GM18873 (cell line): ENCODE results near the gene GFOD1.
A peak's percentile ranks its signal among the peaks of the same experiment; 100 is the strongest.
"Not testable (repeated sequence)": the region's sequence is repeated elsewhere in the genome, so short reads cannot be mapped to it uniquely, and the experiment has no call there.

Experiments
- ATAC-seq: cut with Tn5 transposase; IDR thresholded peaks from one replicate; pipeline ENCODE4 v1.9.1; 2021; ENCODE audit warnings: mild to moderate bottlenecking, moderate library complexity, moderate number of reproducible peaks; ENCODE audit not compliant: unreplicated experiment, low FRiP score

Gene GFOD1

DNA sequence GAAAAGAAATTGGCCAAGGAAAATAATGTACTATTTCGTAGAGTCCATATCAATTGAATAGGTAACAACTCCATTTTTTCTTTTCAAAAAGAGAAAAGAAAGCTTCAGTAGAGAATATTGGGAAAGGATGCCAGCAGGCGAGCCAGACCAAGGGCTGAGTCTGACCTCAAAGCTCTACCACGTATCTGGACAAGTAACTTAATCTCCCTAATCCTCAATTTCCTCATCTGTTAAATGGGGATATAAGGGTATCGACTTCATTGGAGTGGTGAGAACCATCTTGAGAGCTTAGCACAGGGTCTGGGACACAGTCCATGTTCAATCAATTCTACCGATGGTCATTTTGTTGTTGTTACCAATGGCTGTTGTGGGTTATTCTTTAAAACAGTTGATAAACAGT lies 95.9 kb downstream of the GFOD1 start:
- no peak for ATAC-seq

DNA sequence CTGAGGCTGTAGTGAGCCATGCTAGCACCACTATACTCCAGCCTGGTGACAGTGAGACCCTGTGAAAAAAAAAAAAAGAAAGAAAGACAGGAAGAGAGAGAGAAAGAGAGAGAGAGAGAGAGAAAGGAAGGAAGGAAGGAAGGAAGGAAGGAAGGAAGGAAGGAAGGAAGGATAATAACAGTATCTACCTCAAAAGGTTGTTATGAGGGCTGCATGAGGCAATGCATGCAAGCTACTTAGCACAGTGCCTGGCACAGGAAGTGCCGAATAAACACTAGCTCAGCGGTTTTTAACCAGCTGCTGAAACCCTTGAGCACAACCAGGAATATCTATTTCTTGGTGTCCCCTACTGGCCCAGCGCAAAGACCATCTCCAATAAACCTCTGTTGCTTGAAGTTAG lies 96.7 kb downstream of the GFOD1 start:
- ATAC-seq: no peak

DNA sequence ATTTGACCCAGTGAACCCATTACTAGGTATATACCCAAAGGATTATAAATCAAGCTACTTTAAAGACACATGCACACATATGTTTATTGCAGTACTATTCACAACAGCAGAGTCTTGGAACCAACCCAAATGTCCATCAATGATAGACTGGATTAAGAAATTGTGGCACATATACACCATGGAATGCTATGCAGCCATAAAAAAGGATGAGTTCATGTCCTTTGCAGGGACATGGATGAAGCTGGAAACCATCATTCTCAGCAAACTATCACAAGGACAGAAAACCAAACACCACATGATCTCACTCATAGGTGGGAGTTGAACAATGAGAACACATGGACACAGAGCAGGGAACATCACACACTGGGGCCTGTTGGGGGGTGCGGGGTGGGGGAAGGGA lies 98.2 kb downstream of the GFOD1 start:
- ATAC-seq: not testable (repeated sequence)

DNA sequence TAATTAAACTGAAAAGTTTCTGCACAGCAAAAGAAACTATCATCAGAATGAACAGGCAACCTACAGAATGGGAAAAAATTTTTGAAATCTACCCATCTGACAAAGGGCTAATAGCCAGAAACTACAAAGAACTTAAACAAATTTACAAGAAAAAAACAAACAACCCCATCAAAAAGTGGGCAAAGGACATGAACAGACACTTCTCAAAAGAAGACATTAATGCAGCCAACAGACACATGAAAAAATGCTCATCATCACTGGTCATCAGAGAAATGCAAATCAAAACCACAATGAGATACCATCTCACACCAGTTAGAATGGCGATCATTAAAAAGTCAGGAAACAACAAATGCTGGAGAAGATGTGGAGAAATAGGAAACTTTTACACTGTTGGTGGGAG lies 98.6 kb downstream of the GFOD1 start:
- not testable (repeated sequence) for ATAC-seq

DNA sequence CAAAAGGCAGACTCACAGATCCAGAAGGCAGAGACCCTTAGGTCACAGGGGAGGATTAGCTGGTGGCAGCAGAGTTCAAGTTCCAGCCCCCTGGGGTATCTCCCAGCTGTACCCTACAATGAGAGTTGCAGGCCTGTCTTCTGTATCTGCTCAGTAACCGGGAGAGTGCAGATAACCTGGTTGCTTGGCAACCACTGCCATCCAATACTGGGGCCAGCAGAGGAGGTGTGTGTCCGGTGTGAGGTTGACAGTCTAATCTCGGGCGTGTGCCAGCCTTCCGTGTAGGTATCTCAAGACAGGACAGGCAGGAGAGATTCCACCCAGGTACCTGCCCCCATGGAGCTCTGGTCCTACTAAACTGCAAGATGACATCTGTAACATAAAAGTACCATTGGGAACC lies 102.4 kb downstream of the GFOD1 start:
- ATAC-seq: no peak

DNA sequence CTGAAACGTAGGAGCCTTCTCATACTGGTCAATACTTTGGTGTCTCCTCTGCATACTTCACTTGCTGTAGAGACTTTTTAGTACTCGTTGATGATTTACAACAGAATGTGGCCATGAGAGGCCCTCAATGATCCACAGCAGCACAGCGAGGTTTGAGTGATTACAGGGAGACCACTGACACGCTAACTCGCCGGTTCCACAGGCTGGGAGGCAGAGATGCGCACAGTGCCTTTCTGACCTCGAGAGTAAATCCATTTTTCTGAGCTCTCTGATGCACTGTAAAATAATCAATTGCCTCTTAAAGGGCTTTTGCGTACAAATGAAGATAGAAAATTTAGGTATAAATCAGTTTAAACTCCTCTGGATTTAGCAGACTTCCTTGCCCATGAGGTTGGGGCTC lies 102.9 kb downstream of the GFOD1 start:
- ATAC-seq: no peak

DNA sequence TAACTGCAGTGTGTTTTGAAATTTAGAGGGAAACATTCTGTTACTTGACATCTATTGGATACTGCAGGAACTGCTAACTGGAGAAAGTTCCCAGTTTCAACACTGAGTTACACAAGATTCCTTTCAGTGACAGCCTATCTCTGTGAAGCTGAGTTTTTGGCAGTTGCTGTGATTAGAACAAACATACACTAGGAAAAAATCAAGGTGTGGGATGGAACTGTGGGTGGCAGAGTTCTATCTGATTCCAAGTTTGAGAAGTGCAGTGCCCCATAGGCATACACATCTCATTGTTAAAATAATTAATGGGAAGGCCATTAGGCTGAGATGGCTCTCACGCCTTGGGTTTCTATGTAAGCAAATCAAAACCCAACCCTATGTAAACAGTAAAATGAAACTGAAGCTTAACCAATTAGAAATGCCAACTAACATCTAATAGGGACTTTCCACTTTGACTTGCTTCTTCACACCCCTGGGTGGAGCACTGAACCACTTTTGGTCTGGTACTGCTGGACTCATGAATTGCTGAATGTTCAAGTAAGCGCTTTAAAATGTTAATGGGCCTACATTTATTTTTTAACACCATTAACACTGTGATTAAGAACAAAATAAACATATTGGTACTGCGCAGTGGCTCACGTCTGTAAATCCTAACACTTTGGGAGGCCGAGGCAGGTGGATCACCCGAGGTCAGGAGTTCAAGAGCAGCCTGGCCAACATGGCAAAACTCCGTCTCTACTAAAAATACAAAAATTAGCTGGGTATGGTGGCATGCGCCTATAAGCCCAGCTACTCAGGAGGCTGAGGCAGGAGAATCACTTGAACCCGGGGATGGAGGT lies 103.9 kb downstream of the GFOD1 start:
- ATAC-seq: peak; percentile 98

DNA sequence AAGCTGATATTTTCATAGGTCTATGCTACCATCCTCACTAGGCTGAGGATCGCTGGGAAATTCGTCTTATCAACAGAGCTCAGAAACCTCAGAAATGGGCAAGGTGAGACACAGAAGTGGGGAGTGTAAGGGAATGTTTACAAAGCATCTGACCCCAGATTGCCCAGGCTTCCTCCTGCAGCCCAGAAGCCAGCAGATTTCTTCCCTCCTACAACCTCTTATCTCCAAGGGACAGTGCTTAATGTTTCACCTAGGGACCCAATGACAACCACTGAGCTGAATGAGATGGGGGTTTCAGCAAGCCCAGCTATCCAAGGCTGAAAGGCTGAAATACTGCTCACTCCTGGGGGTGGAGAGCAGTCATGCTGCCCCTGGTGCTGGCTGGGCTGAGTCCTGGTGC lies 106.6 kb downstream of the GFOD1 start:
- no peak for ATAC-seq

DNA sequence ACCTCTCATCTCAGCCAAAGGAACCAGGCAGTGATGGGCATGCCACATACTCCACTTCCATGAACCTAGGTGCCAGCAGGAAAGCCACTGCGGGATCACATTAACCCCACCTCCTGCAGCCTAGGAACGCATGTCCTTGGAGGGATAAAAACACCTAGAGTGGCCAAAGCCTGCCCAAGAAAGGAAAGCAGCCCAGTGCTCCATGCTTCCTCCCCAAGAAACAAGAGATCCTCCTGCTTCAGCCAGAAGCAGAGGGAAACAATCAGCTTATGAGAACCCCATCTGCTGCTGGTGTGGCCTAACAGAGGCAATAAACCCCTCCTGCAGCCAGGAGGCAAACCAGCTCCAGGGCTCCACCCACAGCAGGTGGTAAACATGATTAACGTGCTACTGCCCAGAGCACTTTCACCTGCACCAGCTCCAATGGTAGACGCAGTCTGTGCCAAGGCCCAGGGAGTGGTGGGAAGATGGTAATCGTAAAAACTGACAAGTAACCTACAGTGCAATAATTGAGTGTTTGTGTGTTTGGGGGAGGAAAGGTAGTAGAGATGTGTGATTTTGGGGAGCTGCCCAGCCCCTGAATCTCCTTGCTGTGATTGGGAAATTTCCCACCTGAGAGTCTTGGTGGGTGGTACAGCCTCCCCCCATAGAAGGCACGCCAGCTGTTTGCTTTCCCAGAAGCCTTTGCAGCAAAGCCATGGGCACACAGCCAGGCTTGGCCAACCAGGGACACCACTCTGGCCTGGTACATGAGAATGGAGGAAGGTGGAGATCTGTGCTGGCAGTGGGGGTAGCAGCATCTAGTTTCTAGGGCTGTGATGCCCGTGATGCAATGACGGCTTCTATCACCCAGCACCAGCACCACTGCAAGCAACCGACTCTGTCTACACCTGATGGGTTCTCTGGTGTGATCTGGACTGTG lies 108.5 kb downstream of the GFOD1 start:
- ATAC-seq: no peak

DNA sequence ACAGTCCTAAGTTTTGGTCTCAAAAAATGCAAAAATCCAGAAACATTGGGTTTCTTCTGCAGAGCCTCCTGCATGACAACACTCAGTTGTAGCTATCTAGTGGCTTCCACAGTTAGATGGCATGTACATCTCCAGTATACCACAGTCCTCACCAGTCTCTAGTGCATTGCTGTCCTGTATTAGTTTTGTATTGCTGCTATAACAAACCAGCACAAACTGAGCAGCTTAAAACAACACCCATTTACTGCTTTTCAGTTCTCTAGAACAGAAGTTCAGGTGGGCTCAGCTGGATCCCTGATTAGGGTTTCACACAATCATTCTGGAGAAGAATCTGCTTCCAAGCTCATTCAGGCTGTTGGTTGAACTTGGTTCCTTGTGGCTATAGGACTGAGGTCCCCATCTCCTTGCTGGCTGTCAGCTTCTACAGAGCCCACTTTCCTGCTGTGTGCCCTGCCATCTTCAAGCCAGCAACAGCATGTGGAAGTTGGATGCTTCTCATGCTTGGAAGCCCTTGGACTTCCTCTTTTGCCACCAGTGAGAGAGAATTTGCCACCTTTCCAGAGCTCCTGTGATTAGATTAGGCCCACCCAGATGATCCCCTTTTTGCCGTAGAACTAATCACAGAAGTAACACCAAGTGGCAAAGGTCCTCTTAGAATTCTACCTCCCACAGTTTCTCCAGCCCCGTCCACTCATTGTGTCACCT lies 110.2 kb downstream of the GFOD1 start:
- no peak for ATAC-seq

DNA sequence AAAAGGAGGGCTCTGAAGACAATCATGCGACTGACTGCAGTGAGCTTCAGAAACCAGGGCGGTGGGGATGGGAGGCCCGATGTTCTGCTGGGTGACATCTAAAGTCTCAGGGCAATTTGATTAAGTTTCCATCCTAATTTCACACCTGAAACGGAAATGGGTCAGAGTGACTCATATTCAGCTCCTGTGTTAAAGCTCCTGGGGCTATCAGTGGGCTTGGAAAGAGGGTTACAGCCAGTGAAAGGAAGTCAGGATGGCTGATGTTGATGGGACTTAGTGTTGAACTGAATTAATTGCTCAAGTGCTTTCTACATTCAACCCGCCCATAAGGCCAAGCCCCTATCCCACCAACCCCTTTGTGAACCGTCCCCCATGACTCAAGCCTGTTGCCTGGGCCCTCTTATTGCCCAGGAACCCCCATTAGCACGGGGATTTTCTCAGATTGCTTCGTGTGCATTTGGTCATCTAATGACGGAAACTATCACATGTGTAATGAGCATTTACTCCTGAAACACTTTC lies 112.0 kb downstream of the GFOD1 start:
- no peak for ATAC-seq

DNA sequence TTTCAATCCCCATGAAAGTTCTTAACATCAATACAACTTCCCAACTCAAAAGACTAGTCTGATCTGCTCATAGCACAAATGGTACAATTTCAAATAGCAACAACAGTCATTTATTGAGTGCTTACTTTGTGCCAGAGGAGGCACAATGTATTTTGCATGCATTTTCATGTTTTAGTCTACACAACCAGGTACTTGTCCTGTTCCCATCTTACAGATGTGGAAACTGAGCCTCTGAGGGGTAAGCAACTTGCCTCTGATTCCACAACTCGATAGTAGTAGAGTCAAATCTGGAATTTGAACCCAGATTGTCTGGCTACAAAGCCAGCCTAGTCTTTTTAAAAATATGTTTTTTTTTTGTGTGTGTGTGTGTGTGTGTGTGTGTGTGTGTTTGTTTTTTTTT lies 113.5 kb downstream of the GFOD1 start:
- ATAC-seq: no peak

DNA sequence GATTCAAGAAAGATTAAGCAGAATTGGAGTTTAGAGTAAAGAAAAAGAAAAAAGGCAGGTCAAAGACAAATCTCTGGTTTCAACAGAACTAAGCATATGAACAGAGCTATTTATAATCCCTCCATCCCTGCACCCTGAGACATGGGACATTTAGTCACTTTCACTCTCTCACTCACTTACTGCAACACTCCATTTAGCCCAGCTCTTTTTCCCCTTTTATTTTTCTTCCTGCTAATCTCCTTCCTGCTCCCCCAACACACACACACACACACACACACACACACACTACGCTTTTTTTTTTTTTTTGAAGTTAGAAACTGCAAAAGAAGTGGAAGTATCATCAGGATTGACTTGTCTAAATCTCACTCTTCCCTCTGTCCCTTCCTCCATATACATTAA lies 113.9 kb downstream of the GFOD1 start:
- ATAC-seq: no peak

DNA sequence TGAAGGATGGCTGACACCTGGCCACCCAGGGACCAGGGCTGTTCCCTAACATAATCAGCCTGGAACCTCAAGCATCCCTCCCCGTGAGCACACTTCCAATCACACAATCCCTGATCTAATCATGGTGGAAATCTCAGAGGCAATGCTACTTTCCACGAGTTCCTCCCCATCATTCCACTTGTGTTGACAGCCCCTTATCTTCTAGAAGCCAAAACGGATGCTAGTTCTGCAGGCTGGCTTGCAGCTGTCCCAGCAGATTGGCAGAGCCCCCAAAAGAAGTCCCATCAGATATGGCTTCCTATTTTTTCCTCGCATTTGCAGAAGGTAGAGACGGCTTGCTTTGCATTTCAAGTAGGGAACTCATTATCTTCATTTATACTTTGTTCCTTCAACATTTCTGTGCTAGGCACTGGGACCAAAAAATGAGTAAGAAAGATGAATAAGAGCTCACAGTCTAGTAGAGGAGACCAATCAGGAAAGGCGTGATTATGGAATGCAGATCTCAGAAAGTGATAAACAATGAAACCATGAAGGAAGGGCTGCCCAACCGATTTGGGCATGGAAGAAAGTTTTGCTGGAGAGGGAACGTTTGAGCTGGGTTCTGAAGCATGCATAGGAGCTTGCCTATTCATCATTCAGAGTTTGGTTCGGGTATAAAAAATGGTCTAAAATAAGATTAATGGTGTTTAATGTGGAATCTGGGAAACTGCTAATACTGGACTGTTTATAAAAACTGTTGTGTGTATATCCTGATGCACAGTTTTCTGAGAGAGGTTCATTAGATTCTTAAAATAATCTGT lies 114.5 kb downstream of the GFOD1 start:
- no peak for ATAC-seq

DNA sequence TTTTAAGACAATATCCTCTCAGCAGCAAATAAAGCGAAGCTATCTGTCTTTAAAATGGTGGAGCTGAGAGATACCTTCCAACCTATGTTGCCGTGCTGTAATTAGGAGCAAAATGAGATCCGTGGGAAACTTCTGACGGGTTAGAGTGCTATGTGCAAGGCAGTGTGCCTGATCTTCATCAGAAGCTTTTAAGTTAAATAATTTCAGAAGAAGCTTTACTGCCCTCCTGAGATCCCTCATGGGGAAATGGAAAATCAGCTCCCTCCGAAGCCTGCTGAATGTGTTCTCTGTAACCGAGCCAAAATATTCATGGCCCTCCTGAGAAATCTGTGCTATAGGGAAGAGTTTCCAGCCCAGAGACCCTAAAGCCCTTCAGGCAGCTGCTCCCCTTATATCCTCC lies 115.3 kb downstream of the GFOD1 start:
- ATAC-seq: no peak

DNA sequence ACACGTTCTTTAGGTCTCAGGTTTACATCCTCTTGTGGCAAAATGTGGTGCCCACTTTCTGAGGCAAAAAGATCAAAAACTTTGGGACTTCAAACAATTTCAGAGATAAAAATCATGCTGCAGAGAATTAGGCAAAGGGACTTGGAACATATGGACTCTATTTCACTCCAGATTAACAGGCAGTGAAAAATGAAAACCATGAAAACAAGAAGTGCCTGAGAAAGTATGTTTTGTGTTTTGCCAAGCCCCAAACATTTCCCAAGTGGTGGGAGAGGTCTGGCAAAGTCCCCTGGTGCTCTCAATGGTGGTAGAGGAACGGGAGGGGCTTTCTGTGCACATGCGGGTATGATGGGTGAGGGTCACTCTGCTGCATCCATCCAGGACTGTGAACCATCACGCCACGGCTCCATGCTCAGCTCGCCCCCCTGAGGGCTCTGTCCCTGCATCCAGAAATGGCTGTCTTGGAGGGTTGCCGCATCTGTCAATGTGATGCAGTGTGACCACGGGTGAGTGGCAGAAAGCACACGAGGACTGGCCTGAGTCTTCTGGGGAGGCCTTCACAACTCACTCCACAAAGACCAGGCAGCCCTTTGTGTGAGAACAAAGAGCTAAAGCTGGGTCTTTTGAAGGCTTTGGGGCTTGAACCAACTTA lies 115.9 kb downstream of the GFOD1 start:
- no peak for ATAC-seq

DNA sequence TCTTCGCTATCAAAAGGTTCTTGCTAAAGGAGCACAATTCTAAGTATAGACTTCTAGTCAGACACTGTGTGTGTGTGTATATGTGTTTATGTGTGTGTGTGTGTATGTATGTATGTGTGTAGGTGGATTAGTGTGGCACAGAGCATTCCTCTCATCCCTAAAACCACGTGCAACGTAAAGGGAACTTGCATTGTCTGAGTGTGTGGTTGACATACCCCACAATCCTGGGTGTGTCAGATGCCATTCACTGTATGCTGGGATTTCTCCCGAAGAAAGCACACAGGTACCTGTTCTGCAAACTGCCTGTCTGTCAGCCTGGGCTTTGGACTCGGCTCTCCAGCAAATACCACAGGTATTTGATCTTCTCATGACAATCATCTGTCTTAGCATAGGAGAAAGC lies 116.8 kb downstream of the GFOD1 start:
- ATAC-seq: no peak

DNA sequence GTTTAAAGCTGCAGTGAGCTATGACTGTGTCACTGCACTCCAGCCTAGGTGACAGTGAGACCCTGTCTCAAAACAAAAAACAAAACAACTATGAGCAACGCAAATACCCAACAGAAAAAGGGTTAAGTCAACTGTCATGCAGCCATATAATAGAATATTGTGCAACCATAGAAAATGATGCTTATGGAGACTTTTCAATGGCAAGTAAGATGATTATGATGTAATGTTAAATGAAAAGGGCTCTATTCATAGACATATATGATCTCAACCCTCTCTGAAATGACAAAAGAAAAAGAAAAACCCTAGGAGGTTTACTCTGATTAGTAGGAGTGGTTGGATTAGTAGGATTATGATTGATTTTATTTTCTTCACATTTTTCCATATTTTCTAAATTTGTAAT lies 117.8 kb downstream of the GFOD1 start:
- no peak for ATAC-seq

DNA sequence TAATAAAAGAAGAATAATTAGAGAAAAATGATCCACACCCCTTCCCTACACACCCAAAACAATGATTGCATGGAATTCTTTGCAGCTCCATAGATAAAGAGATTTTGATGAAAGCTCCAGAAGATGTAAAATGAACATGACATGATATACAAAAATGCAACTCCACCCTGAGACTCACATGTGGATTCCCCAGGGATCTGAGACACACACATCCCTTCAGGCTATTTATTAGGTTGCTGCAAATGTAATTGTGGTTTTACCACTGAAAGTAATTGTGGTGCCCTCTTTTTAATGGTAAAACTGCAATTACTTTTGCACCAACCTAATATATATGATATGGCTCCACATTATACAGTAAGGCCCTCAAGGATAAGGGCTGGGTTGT lies 118.7 kb downstream of the GFOD1 start:
- no peak for ATAC-seq
